Measurements from ENCODE around the gene SYNE2. TPM values are rescaled to one million over a fixed set of nuclear protein-coding genes. Genes with fewer than 3 reads are reported as not detected.
A peak's percentile ranks its signal among the peaks of the same experiment; 100 is the strongest.

The SYNE2 gene
- total RNA-seq, 1 experiment from 2014 or later: 16.0 TPM

DNA sequence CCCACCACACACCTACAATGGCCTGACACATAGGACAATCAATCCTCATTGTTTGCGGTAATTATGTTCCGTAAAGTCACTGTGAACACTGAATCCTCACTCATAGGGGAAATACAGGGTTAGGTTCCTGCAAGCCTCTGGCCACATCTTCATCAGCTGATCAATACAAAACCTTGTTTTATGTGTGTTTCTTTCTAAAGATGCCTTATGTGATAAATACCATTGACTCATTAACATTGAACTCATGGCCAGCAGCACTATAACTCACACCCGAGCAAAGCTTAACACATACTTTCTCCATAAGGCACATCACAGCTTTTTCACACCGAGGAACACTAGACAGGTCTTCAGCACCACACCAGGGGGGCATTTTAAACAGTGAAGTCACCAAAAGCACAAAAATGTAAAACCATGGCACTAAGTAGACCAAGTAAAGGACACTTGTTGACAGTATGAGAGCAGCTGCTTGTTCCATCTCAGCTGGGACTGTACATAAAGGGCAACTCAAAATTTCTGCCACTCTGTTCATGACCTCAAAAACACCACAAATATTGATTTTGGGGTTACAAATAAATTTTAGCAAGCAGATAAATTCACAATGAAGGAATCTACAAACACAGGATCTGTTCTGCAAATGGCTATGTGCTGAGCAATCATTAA, 380.9 kb downstream of the SYNE2 start:
- DNase-seq: no peak
- H4K20me1 ChIP-seq (ENCODE audit: low read length): no peaks in the 10 kb centered on the region
- POLR2A ChIA-PET (ENCODE audit: unreplicated experiment): no interaction called here

DNA sequence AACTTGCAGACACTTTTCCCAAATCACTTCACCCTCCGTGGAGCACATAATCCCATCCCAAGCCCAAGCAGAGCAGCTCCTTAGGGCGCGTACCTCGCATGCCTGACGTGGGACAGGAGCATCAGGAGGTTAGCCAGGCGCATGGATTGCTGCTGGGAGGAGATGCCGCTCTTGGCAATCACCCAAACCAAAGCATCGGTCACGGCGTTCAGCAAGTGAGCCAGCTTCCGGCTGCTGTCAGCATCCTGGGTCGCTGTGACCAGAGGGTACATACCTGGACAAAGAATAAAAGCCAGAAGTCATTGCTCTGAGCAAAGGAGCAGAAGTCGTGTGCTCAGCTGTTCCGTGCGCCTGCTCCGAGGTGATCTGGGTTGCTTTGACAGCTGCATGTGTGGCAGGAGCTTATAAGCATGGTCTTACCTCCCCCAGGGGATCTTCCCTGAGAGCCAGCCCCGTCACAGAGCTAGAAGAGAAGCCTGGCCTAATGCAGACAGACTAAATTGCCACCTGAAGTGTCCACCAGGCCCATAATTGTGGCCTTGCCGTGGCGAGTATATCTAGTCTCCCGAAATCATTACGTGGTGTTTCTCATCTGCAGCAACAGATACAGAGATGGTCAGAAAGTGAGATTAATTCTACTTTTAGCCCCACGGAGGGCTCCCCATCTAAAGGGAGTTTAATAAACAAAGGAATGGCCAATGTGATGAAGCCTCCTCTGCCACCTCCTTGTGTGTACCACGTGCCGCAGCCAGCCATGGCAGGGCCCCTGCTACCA, 382.3 kb downstream of the SYNE2 start:
- POLR2A ChIA-PET (ENCODE audit: unreplicated experiment): no interaction called here
- H3K36me3 ChIP-seq (ENCODE audit: low read depth, low read length): no peaks in the 10 kb centered on the region
- CTCF ChIA-PET: interaction anchor here (0.8 kb wide), 1 partner anchor 68 kb away, joined by 3 read pairs; no protein-coding TSS in a partner anchor
- no peak overlapping the region for H3K9ac ChIP-seq (ENCODE audit: low read length)
- BruUV-seq (replicated peaks): no TSS peak
- ATAC-seq: peak; percentile 59
- H2AFZ ChIP-seq (ENCODE audit: low read length): no peak overlapping the region
- H3K4me3 ChIP-seq (ENCODE audit: low read length): no peak overlapping the region
- no peaks in the 10 kb centered on the region for H3K27me3 ChIP-seq (ENCODE audit: low read length)
- no peaks in the 10 kb centered on the region for H3F3A ChIP-seq (ENCODE audit: low read length, unreplicated experiment)
- intact Hi-C loops (cut with micrococcal nuclease): loop anchor here (5.0 kb wide), 1 partner anchor 57 kb away; the partner anchor contains the start of gene ESR2
- no peaks in the 10 kb centered on the region for H3K79me2 ChIP-seq (ENCODE audit: low read length)
- H3K9me3 ChIP-seq (ENCODE audit: low read length): no peaks in the 10 kb centered on the region
- H4K20me1 ChIP-seq (ENCODE audit: low read length): no peaks in the 10 kb centered on the region
- peak overlapping the region; percentile 14 for H3K4me2 ChIP-seq (ENCODE audit: low read length)
- H3K4me1 ChIP-seq (ENCODE audit: insufficient read depth, low read length): peaks cover 37% of the 10 kb centered on the region
- TF ChIP-seq EZH2phosphoT487 (IDR thresholded peaks at IDR 0.05; ENCODE audit: borderline replicate concordance, low read length): 0 out of 2 replicates have a peak, but pooled peaks have one; percentile 46
- TF ChIP-seq EZH2 (IDR thresholded peaks at IDR 0.05; ENCODE audit: low read length, unreplicated experiment): no peak
- peak; percentile 85 for DNase-seq
- H3K9me2 ChIP-seq (replicated peaks; ENCODE audit: low read length): no peaks in the 10 kb centered on the region; the same call in 1 of the 2 replicates
- H3K27ac ChIP-seq (ENCODE audit: low read length): no peak overlapping the region

More for the DNA sequence above, 380.9 kb downstream of the SYNE2 start:
- Histone ChIP-seq H3K4me2 (ENCODE audit: low read length) (no peak overlapping the region), H3K4me3 (ENCODE audit: low read length) (no peak overlapping the region), H3K27ac (ENCODE audit: low read length) (no peak overlapping the region), H3K9me2 (replicated peaks; ENCODE audit: low read length) (no peaks in the 10 kb centered on the region; the same call in 1 of the 2 replicates), H3K36me3 (ENCODE audit: low read depth, low read length) (no peaks in the 10 kb centered on the region), H3K4me1 (ENCODE audit: insufficient read depth, low read length) (peaks cover 37% of the 10 kb centered on the region), H3K79me2 (ENCODE audit: low read length) (no peaks in the 10 kb centered on the region), H3F3A (ENCODE audit: low read length, unreplicated experiment) (no peaks in the 10 kb centered on the region), H3K9ac (ENCODE audit: low read length) (no peak overlapping the region), H3K27me3 (ENCODE audit: low read length) (no peaks in the 10 kb centered on the region), H3K9me3 (ENCODE audit: low read length) (no peaks in the 10 kb centered on the region), H2AFZ (ENCODE audit: low read length) (no peak overlapping the region)
- no peak for ATAC-seq
- no TSS peak for BruUV-seq (replicated peaks)
- TF ChIP-seq EZH2 (IDR thresholded peaks at IDR 0.05; ENCODE audit: low read length, unreplicated experiment) (no peak), EZH2phosphoT487 (IDR thresholded peaks at IDR 0.05; ENCODE audit: borderline replicate concordance, low read length) (no peak)
- TF ChIP-seq, protein P1, sequence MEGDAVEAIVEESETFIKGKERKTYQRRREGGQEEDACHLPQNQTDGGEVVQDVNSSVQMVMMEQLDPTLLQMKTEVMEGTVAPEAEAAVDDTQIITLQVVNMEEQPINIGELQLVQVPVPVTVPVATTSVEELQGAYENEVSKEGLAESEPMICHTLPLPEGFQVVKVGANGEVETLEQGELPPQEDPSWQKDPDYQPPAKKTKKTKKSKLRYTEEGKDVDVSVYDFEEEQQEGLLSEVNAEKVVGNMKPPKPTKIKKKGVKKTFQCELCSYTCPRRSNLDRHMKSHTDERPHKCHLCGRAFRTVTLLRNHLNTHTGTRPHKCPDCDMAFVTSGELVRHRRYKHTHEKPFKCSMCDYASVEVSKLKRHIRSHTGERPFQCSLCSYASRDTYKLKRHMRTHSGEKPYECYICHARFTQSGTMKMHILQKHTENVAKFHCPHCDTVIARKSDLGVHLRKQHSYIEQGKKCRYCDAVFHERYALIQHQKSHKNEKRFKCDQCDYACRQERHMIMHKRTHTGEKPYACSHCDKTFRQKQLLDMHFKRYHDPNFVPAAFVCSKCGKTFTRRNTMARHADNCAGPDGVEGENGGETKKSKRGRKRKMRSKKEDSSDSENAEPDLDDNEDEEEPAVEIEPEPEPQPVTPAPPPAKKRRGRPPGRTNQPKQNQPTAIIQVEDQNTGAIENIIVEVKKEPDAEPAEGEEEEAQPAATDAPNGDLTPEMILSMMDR (conservative IDR thresholded peaks at IDR 0.05; ENCODE audit: low read depth, low read length): no peak
- intact Hi-C loops (cut with micrococcal nuclease): loop anchor here (5.0 kb wide), 1 partner anchor 59 kb away; the partner anchor contains the start of gene ESR2
- CTCF ChIA-PET: no interaction called here

DNA sequence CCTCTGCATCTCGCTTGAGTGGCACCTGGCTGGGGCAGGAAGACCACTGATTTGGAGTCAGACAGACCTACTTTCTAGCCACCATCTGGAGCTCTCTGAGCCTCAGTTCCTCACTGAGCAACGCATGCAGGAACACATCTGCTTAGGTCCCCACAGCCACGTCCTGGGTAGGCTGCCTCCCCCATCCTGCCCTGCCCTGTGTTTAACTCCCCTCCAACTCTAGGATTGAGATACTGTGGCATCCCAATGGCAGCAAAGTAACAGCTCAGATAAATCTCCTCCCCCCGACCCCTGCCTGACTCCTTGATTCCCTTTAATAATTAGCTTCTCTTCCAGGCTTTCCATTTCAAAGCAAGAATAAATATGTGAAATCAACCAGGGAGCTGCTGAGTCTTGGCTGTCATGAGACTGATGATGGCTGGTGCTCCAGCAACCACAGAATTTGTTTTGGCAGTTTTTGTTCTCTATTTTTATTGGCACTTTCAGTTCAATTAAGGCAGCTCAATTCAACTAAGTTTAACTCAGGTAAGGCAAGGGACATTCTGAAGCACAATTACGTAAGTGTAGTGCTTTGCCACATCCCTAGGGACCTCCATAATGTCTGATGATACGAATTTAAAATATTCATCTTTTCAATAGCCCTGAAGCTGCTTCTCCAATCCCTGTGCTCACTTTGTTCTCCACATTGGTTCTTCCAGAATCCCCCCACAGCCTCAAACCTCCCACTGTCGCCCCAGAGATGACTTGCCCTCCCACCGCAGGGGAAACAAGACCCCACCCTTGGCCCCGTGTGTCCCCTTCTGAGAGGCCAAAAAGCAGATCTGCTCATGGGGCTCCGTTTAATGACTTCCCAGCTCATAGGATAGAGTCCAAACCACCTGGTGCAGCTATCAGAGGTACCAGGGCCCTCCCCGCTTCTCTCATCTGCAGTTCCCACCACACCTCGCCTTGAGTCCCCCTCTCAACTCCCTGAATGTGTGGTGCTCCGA, 383.1 kb downstream of the SYNE2 start:
- intact Hi-C loops (cut with micrococcal nuclease): no loop called here
- Histone ChIP-seq H2AFZ (ENCODE audit: low read length) (no peak overlapping the region), H3F3A (ENCODE audit: low read length, unreplicated experiment) (no peaks in the 10 kb centered on the region), H3K36me3 (ENCODE audit: low read depth, low read length) (no peaks in the 10 kb centered on the region), H3K4me1 (ENCODE audit: insufficient read depth, low read length) (peaks cover 37% of the 10 kb centered on the region), H3K4me3 (ENCODE audit: low read length) (no peak overlapping the region), H3K9me2 (replicated peaks; ENCODE audit: low read length) (no peaks in the 10 kb centered on the region; the same call in 1 of the 2 replicates), H3K27me3 (ENCODE audit: low read length) (no peaks in the 10 kb centered on the region), H3K4me2 (ENCODE audit: low read length) (no peak overlapping the region; the same call in 1 of the 2 replicates), H3K79me2 (ENCODE audit: low read length) (no peaks in the 10 kb centered on the region), H3K9ac (ENCODE audit: low read length) (no peak overlapping the region), H3K27ac (ENCODE audit: low read length) (no peak overlapping the region), H3K9me3 (ENCODE audit: low read length) (no peaks in the 10 kb centered on the region), H4K20me1 (ENCODE audit: low read length) (no peaks in the 10 kb centered on the region)
- ATAC-seq (no peak), DNase-seq (no peak)
- ChIA-PET CTCF (no interaction called here), POLR2A (ENCODE audit: unreplicated experiment) (no interaction called here)
- no TSS peak for BruUV-seq (replicated peaks)
- no peak for TF ChIP-seq EZH2 (IDR thresholded peaks at IDR 0.05; ENCODE audit: low read length, unreplicated experiment)
- TF ChIP-seq, protein P1 (conservative IDR thresholded peaks at IDR 0.05; ENCODE audit: low read depth, low read length): no peak
- no peak for TF ChIP-seq EZH2phosphoT487 (IDR thresholded peaks at IDR 0.05; ENCODE audit: borderline replicate concordance, low read length)

Data from PC-3 (cell line).